Psoas muscle (tissue), 8 donors: ENCODE measurements around the gene LYSMD3. TPM values are rescaled to one million over a fixed set of nuclear protein-coding genes. Genes with fewer than 3 reads are reported as not detected.

Source experiments
- ATAC-seq, 4 donors: fragments of 200-7000 bp; cut with Tn5 transposase; one replicate each; pipeline ENCODE4 v1.9.1; 2020; ENCODE audit warnings: moderate library complexity in 3 of 4, mild to moderate bottlenecking in 2 of 4
- DNase-seq, 2 donors: peaks; one replicate each; pipeline ENCODE4 v3.0.0-alpha.2; 2020
- H3K27ac ChIP-seq: fragments of 200-600 bp; one replicate; pipeline ENCODE4 v1.8.0; 2022
- H3K27me3 ChIP-seq, 3 donors: fragments of 200-600 bp in 1 of 3; one replicate each; pipeline versions ENCODE4 v1.6.1 to v1.8.0; 2013 to 2022; ENCODE audit warnings: low read length in 2 of 3, mild to moderate bottlenecking in 2 of 3, moderate library complexity in 1 of 3; ENCODE audit not compliant: insufficient read depth in 3 of 3
- H3K36me3 ChIP-seq, 2 donors: fragments of 200-600 bp in 1 of 2; one replicate each; pipeline versions ENCODE4 v1.6.1 to v1.8.0; 2013 to 2022; ENCODE audit warnings: low read depth in 1 of 2, mild to moderate bottlenecking in 1 of 2, moderate library complexity in 1 of 2; ENCODE audit not compliant: insufficient read depth in 1 of 2
- H3K4me1 ChIP-seq: fragments of 200-600 bp; one replicate; pipeline ENCODE4 v1.8.0; 2022
- H3K4me3 ChIP-seq: fragments of 200-600 bp; one replicate; pipeline ENCODE4 v1.8.0; 2022; ENCODE audit warnings: mild to moderate bottlenecking
- H3K9me3 ChIP-seq: fragments of 200-600 bp; one replicate; pipeline ENCODE4 v1.8.0; 2022
- WGBS, 3 donors: extraction: QIAGEN DNeasy Blood & Tissue Kit; methylation state at CpG; one replicate each; pipeline versions ENCODE4 v1.1.6 to v1.1.7; 2013; 5-methylcytosine and 5-hydroxymethylcytosine counted together
- intact Hi-C, 2 donors: fragments of 100-400 bp; cut with DNase I; formaldehyde crosslinking; loops; one replicate each; pipeline versions ENCODE4 v1.11.0 to v1.14.2; 2022
- polyA plus RNA-seq, 3 donors: library from polyadenylated mRNA; stranded (reverse); fragments of 200-250 nt; gene quantifications; one replicate each; pipeline ENCODE4 v1.2.3, GENCODE V29; 2013
- total RNA-seq, 4 donors: library from RNA; stranded (reverse); fragmentation: NEBNext Ultra II Directional in 2 of 4; extraction: Animal tissue kit (Norgen Biotek cat#: 25700) in 2 of 4; gene quantifications; one replicate each; pipeline versions ENCODE4 v1.2.1 to v1.2.4, GENCODE V29; 2021 to 2023
- TF ChIP-seq, protein P1 (sequence below): fragments of 200-600 bp; IDR thresholded peaks from one replicate; pipeline ENCODE4 v1.8.0; 2022; ENCODE audit warnings: antibody characterized with exemption
- donor health status: healthy with polysubstance abuse.
- donor health status: DM: no; HTN: no; CAD: no; lungs with moderate emphysema.
- donor health status: Bipolar disorder and iron deficiency.
- donor health status: healthy.
- donor health status: DM: yes; HTN: yes; CAD: no.
- donor health status: DM: no; HTN: no; CAD: no.
- donor health status: DM: no; HTN: no; CAD: no.
- donor health status: DM: yes; HTN: yes; CAD: no.

LYSMD3 gene
- total and polyA plus RNA-seq, 7 donors = 8.9 to 21.3 (median 14.1) TPM

GRCh38 chr5:90474235-90475107 is 54.9 kb downstream of the LYSMD3 start, which contains the start of the genes MBLAC2 and POLR3G:
MBLAC2 (minus strand) TSS chr5:90474771; CDS start chr5:90474292, 479 bp downstream.
POLR3G (plus strand) TSS chr5:90474864; CDS start chr5:90485568, 10,704 bp downstream.
- intact Hi-C loops = loop anchor here (2.0 to 5.0 kb wide), 3 partner anchors 53 to 62 kb away; partner anchors contain the start of gene LYSMD3 (in 2 of the 2)

DNA sequence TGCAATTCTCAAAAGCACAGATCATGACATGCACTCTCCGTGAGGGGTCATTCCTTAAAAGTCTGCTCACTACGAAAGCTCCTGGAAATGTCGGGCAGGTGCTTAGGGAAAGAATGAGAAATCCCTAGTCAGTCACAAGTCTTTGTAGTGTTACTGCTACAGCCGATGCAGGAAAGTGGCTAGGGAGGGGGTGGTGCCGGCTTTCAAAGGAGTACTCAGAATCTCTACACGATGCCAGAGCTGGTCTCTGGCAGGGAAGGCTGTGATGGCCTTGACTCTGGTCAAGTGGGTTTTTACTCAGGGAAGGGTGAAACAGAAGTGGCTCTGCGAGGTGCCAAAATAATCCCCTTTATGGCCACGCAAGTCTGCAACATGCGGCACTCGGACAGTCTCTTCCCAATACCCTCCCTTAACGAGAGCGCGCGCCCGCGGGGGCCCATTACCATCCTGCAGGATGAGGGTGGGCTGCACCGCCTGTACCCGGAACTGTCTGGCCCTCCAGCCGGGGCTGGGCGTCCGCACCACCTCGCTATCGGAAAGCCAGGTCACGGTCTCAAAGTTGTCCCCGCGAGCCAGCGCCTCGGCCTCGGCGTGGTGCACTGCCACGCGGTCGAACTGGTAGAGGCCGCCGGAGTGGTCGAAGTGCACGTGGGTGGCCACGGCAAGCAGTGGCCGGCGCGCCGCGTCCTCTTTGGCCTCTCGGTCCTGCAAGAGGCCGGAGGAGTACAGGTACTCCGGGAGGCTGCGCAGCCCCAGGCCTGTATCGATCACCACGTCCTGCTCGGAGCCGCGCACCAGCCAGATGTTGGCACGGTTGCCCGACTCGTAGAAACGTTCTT is 55.8 kb downstream of the LYSMD3 start:
- peak overlapping the region; percentile 85 for H3K27ac ChIP-seq
- ATAC-seq (peak; percentile 44 to 68 (median 54)), DNase-seq (peak; percentile 47 to 68)
- intact Hi-C loops = loop anchor here (2.0 to 5.0 kb wide), 2 partner anchors 55 to 61 kb away; partner anchors contain the start of gene LYSMD3 (in 1 of the 2)
- 1% methylated on average over 53 to 56 of the region's 56 CpGs for WGBS, 3 donors
- H3K4me3 ChIP-seq = peak overlapping the region; percentile 86
- no peaks in the 10 kb centered on the region for H3K36me3 ChIP-seq
- no peaks in the 10 kb centered on the region for H3K27me3 ChIP-seq
- TF ChIP-seq, protein P1, sequence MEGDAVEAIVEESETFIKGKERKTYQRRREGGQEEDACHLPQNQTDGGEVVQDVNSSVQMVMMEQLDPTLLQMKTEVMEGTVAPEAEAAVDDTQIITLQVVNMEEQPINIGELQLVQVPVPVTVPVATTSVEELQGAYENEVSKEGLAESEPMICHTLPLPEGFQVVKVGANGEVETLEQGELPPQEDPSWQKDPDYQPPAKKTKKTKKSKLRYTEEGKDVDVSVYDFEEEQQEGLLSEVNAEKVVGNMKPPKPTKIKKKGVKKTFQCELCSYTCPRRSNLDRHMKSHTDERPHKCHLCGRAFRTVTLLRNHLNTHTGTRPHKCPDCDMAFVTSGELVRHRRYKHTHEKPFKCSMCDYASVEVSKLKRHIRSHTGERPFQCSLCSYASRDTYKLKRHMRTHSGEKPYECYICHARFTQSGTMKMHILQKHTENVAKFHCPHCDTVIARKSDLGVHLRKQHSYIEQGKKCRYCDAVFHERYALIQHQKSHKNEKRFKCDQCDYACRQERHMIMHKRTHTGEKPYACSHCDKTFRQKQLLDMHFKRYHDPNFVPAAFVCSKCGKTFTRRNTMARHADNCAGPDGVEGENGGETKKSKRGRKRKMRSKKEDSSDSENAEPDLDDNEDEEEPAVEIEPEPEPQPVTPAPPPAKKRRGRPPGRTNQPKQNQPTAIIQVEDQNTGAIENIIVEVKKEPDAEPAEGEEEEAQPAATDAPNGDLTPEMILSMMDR = no peak
- no peaks in the 10 kb centered on the region for H3K9me3 ChIP-seq
- H3K4me1 ChIP-seq = peaks cover 20% of the 10 kb centered on the region

More at GRCh38 chr5:90474235-90475107, 54.9 kb downstream of the LYSMD3 start, which contains the start of the genes MBLAC2 and POLR3G:
- Histone ChIP-seq H3K36me3 (no peaks in the 10 kb centered on the region), H3K4me1 (peaks cover 20% of the 10 kb centered on the region), H3K4me3 (peak within 1 kb of the TSS; percentile 86), H3K27ac (peak within 1 kb of the TSS; percentile 85), H3K9me3 (no peaks in the 10 kb centered on the region), H3K27me3 (no peaks in the 10 kb centered on the region)
- WGBS, 3 donors = 0% methylated on average over 64 to 73 of the region's 73 CpGs
- TF ChIP-seq, protein P1 = peak; percentile 44
- ATAC-seq (peak; percentile 96 to 98 (median 96)), DNase-seq (peak; percentile 92 to 97)

DNA sequence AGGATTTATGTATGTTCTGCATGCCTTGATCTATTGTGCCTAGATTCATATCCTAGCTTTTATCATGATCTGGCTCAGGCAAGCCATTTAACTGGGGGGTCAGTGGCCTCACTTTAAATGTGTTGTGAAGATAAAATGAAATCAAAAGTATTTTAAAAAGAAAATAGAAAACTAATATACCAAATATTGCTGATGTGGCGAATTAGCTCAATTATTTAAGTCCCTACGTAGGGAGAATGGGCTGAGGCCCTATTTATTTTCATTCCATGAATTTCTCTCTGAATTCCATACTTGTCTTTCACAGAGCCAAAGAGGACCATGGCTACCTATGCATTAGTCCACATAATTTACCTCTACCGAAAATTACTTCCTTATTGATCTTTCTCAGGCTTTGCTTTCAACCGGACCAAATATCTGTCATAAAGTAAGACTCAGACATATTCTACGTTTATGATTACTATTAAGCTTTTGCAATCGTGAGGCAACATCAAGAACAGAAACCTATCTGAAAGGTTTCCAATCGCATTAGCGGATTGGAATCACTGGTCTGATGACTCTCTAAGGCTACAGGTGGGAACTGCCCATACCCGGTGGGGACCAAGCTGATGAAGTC is 56.5 kb downstream of the LYSMD3 start:
- ATAC-seq (no peak), DNase-seq (no peak)
- H3K36me3 ChIP-seq = no peaks in the 10 kb centered on the region
- WGBS, 3 donors = 55 to 64% (median 58%) methylated on average over 9 of the region's 9 CpGs
- peaks cover 20% of the 10 kb centered on the region for H3K4me1 ChIP-seq
- intact Hi-C loops = loop anchor here in 1 of 2 donors (5.0 kb wide), 1 partner anchor 61 kb away; no protein-coding TSS in a partner anchor
- no peaks in the 10 kb centered on the region for H3K9me3 ChIP-seq
- TF ChIP-seq, protein P1 = no peak
- H3K27me3 ChIP-seq = no peaks in the 10 kb centered on the region
- H3K27ac ChIP-seq = peak overlapping the region; percentile 85
- peak overlapping the region; percentile 86 for H3K4me3 ChIP-seq

Other genes starting within 250 kb of the LYSMD3 start
- 10 to 100 TPM in 2 of 4 donors, 1 to 10 TPM in 2; 6.2 to 11.1 (median 9.8) TPM for gene CETN3, start 119.8 kb downstream of the LYSMD3 start, total RNA-seq
- gene CETN3, start 119.8 kb downstream of the LYSMD3 start, polyA plus RNA-seq = 10 to 100 TPM in 2 of 3 donors, 1 to 10 TPM in 1; 9.9 to 11.2 (median 11.0) TPM
- gene MBLAC2, start 54.8 kb downstream of the LYSMD3 start, total RNA-seq = 1 to 10 TPM; 2.2 to 2.9 (median 2.6) TPM
- gene MBLAC2, start 54.8 kb downstream of the LYSMD3 start, polyA plus RNA-seq = 1 to 10 TPM; 1.2 to 4.1 (median 1.8) TPM
- 1 to 10 TPM; 1.0 to 1.9 (median 1.7) TPM for gene POLR3G, start 54.7 kb downstream of the LYSMD3 start, total RNA-seq
- 1 to 10 TPM; 1.1 to 4.9 (median 4.1) TPM for gene POLR3G, start 54.7 kb downstream of the LYSMD3 start, polyA plus RNA-seq
- gene ADGRV1, start 29.2 kb upstream of the LYSMD3 start, total RNA-seq = under 1 TPM in 3 of 4 donors, not detected in 1; 0.06 to 0.83 (median 0.23) TPM
- under 1 TPM; 0.05 to 0.14 (median 0.08) TPM for gene ADGRV1, start 29.2 kb upstream of the LYSMD3 start, polyA plus RNA-seq